Fibroblast of the aortic adventitia (primary cell): ENCODE measurements around the gene PARVA. TPM values are rescaled to one million over a fixed set of nuclear protein-coding genes. Genes with fewer than 3 reads are reported as not detected.
A peak's percentile ranks its signal among the peaks of the same experiment; 100 is the strongest.

Experiments
- DNase-seq: peaks from one replicate; pipeline ENCODE4 v3.0.0-alpha.2; 2010; ENCODE audit warnings: low read depth
- H3K4me3 ChIP-seq: 2 replicates; pipeline ENCODE4 v1.5.1; 2011; ENCODE audit warnings: low read depth, mild to moderate bottlenecking, control low read depth, low read length, moderate library complexity
- CTCF ChIP-seq: IDR thresholded peaks from 2 replicates; pipeline ENCODE4 v1.5.1; 2011; ENCODE audit warnings: mild to moderate bottlenecking, low read length, control low read depth, inconsistent platforms; ENCODE audit not compliant: insufficient read depth
- total RNA-seq: library from RNA; depleted of rRNA; stranded (reverse); fragments of >200 nt; gene quantifications from 2 replicates; pipeline ENCODE4 v1.2.3, GENCODE V29; 2012; ENCODE audit warnings: low replicate concordance

Gene PARVA
- total RNA-seq, 1 donor: 64.0 TPM

- no peak overlapping the region for H3K4me3 ChIP-seq
- peak; percentile 0 for TF ChIP-seq CTCF
- DNase-seq: no peak
Measured at GRCh38 chr11:12523180-12523924, 146.0 kb downstream of the PARVA start.

GRCh38 chr11:12524865-12525264 is 147.5 kb downstream of the PARVA start:
- DNase-seq: no peak
- H3K4me3 ChIP-seq: no peak overlapping the region
- TF ChIP-seq CTCF: no peak

GRCh38 chr11:12525466-12526055 is 148.2 kb downstream of the PARVA start:
- H3K4me3 ChIP-seq: no peak overlapping the region
- DNase-seq: no peak
- no peak for TF ChIP-seq CTCF

DNA sequence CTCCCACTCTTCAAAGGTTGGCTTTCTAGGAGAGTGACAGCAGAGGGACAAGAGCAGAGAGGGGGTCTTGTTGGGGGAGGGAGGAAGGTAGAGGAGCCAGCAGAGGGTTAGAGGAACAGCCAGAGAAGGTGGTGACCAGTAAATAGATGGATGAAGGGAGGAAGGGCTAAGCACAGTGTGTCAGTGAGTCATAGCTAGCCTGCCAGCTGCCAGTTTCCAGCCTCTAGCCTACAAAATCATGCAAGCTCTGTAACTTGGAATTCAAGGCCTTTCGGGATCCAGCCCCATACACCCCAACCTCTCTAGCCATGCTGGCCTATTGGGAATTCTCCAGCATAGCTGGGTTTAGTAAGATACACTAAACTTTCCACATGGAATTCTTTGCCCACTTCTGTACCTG is 149.4 kb downstream of the PARVA start:
- DNase-seq: peak; percentile 88
- no peak for TF ChIP-seq CTCF

DNA sequence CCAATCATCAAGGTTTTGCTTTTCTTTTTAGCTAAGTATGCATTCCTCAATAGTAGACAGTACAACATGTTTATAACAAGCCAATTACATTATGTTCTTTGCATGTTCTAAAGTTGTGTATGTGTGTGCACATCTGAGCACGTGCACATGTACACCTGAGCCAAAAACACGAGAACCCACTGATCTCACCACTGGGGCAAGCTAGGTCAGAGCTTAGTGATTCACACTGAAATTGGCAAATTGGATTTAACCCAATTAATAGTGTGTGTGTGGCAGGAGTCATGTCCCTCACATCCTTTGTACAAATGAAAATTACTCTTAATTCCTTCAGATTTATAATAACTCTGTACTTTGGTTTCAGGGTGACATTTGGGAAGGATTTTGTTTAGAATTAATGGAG is 151.1 kb downstream of the PARVA start:
- no peak overlapping the region for H3K4me3 ChIP-seq
- TF ChIP-seq CTCF: no peak
- DNase-seq: no peak

More for the DNA sequence above, 149.4 kb downstream of the PARVA start:
- H3K4me3 ChIP-seq: no peak overlapping the region

DNA sequence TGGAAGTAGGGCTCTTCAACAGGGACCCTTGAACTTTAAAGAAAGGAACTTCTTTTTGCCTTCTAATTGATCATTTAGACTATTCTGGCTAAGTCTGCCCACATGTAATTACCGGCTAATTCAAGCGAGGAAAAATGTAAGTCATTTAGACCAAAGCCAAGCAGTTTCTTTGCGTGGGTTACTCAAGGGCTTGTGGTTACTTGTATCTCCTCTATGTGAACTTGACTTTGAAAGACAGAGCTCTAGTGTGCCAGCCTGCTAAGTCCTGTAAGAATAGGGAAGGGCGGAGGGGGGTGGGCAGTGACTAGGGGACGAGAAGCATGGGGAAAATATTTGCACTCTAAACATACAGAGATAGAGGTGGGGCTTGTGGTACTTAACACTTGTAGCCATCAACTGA is 151.7 kb downstream of the PARVA start:
- TF ChIP-seq CTCF: no peak
- no peak overlapping the region for H3K4me3 ChIP-seq
- DNase-seq: no peak

GRCh38 chr11:12529793-12530192 is 152.4 kb downstream of the PARVA start:
- peak; percentile 66 for DNase-seq
- TF ChIP-seq CTCF: no peak

More at GRCh38 chr11:12529793-12530192, 152.4 kb downstream of the PARVA start:
- no peak overlapping the region for H3K4me3 ChIP-seq
